NCI-H345 treated with DMSO at 0.1 percent for 48 hours (cell line): ENCODE measurements around the gene EDC3.
"Not testable (repeated sequence)": the region's sequence is repeated elsewhere in the genome, so short reads cannot be mapped to it uniquely, and the experiment has no call there.

ENCODE experiments used
- DNase-seq: peaks from one replicate; lab custom pipeline; 2025; ENCODE audit not compliant: unreplicated experiment; lab: John Stamatoyannopoulos, UW

EDC3 gene

DNA sequence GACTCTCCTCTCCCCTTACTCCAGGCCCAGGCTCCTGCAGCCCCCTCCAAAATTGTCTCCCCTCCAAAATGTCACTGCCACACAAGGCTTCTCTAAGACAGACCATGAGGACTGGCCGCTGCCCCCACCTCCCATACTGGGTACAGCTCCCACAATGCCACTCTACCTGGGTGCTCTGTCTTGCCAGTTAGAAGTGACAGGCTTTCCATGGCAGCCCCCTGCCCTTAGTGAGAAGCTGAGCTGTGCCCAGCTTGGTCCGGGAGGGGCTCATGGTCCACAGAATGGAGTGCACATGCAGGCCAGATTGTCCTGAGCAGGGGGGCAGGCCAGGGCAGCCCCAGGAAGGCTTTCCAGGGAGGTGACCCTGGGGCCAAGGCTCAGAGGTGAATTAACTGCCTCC lies 83.1 kb downstream of the EDC3 start:
- DNase-seq: no peak

DNA sequence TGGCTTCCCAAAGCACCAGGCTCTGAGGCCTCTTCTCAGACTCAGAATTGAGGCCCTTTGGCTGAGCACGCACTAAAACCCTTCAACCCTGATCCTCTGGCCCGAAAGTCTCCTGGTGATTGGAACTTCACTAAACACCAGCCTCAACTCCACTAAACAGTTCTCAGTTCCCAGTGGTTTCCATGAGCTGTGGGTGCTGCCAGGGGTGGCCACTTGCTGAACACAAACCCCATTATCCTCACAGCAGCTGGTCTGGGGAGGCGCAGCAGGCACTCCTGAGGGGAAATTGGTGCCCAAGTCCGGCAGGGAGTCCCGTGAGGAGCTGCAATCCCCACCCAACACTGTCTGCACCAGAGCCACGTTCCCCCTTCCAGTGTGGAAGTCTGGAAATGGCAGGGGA lies 84.0 kb downstream of the EDC3 start:
- DNase-seq: no peak

DNA sequence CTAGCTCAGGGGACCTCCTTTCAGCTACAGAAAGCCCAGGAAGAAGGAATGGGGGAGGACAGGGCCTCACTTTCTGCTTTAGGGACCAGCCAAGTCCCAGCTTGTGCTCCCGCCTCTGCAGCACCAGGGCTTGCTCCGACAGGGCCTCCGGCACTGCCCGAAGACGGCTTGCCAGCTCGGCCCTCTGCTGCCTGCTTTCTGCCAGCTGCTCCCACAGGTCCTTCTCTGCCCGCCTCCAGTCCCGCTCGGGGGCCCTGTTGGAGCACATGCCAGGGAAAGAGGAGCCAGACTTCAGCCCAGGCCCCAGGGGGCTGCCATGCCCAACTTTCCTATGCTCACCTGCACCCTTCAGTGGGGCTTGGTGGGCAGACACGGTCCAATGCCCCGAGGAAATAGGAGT lies 84.5 kb downstream of the EDC3 start:
- no peak for DNase-seq

DNA sequence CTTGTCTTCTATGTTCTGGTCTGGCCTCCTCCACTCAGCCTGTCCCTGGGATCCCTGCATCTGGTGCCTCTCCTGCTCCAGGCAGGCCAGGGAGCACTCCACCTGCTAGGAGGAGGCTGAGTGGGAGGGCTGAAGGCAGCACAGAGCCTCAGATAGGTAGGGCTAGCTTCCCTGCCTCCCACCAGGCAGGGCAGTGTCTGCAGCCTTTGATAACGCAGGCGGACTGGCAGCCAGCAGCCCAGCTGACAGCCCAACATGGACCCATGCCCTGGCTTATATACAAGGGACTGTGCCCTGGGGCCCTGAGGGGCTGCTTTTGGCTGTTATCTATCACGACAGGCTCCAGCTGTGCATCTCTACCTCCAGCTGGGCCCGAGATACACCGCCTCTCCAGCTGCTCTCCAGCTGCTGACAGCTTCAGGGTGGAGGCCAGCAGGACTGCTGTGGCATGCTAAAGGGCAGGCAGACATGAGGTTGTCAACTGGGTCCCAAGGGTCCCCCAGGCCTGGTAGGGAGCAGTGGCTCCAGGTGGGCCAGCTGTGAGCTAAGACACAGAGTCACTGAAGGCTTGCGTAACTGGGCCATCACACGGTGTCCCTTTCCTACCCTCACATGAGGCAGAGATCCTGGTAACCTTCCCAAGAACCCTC lies 85.4 kb downstream of the EDC3 start:
- no peak for DNase-seq

DNA sequence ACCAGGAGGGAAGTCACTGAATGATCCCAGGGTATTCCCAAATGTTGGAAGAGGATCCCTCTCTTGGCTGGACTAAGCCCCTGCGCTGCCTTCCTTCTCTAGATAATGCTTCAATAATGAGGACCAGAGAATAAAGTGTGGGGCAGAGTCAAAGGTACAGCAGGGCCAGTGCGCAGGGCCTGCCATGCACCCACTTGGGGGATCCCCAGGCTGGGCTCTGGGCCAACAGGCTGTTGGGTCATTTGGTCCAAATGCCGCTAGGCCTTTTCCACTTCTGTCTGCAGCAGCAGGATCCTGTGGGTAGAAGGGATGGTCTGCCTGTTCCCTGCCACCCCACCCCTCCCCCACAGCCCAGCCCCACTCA lies 85.9 kb downstream of the EDC3 start:
- no peak for DNase-seq

DNA sequence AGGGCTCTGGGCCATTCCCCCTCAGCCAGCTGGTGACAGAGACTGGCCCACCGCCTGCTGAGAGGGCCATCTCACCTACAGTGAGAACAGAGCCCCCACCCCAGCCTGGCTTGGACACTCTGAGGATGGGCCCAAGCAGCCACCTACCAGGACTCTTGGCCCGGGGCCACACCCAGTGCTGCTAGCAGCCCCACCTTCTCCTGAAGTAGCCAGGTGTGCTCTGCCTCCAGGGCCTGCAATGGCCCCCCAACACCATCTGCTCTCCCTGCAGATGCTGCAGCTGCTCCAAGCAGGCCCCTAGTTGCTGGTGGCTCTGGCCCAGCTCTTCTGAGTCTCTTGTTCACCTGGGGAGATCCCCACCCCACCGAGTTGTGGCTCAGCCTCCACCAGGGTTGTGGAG lies 87.0 kb downstream of the EDC3 start:
- DNase-seq: no peak

DNA sequence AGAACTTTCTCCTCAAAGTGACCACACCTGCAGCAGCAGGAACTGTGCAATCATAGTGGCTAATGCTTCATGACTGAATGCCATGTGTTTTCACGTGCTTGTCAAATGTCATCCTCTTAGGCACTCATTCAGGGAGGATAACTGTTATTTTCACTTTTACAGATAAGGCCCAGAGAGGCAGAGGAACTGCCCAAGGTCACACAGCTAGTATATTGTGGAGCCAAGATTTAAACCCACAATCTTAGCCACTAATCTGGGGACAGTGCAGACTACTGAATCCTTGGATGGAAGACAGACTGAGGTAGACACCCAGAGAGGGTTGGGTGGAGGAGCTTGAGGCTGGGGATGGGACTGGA lies 90.1 kb downstream of the EDC3 start:
- no peak for DNase-seq

DNA sequence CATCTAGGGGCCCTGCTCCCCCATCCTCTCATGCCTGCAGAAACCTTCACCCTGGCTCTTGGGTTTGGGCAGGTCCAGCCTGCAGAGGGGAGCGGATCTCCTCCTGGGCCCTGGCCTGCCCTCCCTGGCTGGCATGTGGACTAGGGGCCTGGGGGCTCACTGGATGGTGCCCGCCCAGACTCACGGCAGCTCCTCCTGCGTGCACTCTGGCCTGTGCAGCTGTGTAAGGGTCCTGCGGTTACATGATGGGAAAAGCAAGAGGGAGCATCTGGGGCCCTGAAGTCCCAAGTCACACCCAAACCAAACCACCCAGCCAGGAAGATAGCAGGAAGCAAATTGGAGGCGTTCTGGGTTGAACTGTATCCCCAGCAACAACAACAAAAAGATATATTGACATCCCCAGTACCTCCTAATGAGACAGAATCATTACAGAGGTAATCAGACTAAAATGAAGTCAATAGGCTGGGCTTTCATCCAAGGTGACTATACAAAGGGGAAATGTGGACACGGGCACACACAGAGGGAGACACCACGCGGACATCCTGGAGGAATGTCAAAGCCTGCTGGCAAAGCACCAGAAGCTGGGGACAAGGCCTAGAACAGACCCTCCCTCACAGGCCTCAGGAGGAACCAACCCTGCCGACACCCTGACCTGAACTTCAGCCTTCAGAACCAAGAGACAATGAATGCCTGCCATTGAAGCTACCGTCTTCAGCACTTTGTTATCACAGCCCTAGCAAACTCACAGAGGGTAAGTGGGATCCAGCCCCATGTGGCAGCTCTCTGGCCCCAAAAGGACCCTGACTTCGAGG lies 90.6 kb downstream of the EDC3 start:
- DNase-seq: no peak

DNA sequence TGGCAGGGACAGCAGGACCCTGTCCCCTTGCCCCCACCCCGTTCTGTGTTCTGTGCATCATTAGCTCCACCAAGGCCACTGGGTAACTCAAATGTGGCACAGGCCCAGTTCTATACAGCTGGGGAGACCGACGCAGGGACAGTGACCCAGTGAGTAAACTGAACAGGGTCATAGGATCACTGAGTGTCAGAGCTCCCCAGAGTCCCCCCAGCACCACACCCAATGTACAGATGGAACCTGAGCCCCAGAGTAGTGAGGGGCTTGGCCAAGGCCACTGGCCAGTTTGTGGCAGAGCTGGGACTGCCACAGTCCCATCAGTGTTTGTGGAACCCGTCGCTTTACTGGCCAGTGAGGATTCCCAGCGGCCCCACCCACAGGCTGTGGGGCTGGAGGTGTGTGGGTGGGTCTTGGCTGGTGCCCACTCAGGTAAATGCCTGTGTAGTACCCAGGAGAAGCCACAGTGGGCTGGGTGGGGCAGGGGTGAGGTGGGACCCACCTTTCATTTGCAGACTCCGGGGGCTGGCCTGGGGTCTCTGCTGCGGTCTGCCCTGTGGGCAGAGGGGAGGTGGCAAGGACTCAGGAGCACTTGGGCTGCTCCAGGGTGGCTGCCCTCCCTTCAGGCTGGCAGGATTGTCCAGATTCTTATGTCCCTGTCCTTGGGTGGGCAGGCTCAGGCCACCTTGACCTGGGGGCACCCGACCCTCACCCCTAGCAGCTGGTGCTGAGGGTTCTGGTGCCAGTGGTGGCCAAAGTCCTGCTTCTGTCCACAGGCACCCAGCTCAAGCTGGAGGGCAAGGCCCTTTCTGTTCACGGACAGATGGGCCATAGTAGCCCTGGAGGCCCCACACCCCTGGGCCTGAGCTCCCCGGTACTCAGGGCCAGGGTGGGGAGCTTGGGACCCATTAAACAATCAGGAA lies 91.8 kb downstream of the EDC3 start:
- DNase-seq: no peak

DNA sequence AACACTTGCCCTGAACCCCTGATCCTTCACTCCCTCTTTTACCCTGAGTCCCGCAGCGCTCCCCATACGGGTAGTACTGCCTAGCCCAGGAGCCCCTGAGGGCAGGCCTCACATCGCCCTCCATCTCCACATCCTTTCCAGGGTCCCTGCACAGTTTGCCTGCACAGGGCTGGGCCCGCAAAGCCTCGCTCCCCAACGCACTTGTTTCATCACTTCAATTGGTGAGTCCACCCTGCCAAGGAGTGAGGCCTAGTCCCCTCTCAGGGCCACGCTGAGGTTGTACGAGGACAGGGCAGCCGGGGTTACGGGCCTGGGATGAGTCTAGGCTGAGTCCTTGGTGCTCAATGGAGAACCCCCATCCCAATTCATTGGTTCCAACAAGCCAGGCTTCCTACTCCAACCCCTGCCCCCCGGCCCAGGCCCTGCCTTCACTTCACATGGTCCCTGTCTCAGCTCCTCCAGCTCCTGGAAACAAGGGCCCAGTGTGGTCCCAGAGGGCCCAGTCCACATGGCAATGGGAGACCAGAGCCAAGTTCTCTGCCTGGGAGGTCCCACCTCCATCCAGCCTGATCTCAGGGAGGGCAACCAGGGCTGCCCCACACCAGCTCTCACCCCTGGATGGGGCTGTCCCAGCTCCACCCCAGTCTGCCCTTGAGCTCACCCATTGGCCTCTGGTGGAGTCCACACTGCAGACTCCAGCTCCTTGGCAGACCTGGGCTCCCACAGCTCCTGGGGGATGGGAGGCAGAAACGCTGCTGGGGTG lies 92.6 kb downstream of the EDC3 start:
- no peak for DNase-seq

DNA sequence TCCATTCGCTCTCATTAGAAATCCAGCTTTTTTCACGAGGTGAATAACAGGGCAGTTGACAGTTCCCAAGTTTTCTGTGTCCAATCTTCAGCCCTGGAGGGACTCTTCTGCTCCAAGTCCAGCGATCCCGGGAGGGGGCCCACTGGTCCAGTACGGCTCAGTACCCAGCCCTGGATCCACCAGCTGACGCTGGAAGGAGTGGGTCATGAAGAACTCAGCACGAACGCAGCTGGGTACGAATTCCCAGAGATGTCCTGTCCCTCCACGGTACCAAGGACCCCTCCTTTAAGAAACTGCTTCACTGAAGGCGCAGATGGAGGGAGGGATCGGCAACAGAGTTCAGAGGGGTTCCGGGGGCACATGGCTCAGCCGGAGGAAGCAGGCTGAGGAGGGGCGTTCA lies 96.7 kb downstream of the EDC3 start:
- no peak for DNase-seq

DNA sequence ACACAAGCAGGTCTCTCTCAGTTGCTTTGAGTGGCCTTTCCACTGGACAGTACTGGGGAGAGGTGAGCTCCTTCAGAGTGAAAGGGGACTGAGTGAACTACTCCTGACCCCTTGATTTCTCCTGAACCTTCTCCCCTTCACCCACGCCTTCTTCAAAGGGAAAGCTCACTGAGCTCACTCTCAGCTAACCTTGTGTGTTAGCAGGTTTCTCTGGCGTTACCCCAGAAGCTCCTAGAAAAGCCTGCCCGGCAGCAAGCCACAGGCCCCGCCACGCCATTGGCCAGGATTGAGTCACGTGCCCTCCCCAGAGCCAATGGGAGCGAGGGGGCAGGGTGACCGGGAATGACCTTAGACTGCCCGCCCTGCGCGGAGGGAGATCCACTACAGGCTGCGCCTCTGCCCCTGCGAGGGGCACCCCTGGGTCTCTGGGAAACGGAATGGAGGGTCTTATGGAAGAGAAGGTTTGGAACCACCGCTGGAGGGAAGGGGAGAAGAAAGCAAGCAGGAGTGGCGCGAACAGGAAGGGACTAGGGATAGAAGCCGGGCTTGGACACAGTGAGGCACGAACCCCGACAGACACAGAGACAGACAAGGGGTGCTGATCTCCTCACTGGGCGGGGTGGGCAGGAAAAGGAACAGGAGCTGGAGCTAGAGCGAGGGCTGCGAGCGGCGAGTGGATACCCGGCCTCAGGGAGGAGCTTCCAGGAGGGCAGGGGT lies 97.5 kb downstream of the EDC3 start:
- DNase-seq: peak; percentile 67

DNA sequence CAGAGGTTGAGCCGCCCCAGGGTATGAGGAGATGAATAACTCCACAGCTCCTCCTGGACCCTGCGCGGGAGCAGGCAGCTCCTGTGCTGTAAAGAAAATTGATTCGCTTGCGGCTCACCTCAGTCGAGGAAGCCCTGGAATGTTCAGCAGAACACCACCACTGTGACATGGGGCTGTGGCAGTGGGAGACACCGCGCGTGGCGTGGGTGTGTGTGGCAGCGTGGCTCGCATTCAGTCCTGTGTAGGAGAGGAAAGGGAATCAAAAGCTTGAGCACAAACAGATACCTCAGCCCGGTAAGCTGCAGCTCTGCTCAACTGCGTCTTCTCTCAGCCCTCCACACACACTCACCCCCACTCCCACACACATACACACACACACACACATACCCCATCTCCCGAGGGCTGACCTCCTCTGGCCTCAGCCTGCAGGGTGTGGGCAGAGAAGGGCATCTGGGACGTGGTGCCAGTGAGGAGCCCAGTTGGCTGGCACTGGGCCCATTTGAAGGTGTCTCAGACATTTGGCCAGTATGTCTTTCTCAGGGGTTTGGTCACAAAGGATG lies 98.6 kb downstream of the EDC3 start:
- not testable (repeated sequence) for DNase-seq

DNA sequence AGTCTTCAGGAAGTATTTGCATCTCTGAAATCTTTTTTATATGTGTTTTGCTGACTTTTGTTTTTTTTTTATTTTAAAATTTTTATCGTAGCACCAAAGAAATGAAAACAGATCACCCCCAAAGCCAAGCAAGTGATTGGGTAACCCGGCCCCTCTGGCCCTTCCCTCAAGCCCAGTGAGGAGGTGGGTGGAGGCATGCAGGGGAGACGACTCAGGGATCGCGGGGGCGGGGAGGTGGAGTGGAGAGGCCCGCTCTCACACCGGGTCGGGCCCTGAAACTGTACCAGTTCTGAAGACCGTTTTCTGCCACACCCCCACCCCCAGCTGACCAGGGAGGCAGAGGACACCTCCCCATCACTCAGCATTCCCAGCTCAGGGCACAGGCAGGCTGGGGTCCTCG lies 99.1 kb downstream of the EDC3 start:
- DNase-seq: not testable (repeated sequence)

DNA sequence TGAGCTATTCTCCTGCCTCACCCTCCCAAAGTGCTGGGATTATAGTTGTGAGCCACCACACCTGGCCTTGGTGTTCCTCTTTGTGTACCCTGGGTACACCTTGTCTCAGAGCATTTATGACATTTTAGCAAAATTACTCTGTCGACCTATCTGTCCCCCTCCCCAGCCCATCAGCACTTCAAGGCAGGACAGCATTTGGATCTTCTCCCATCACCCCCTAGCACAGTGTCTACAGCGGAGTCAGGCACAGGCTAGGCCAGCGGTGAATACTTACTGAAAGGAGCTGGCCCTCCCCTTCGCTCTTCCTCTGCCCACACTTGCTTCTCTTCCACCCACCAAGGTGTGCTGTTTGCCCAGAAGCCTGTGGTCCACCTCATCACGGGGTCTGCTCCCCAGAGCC lies 100.6 kb downstream of the EDC3 start:
- no peak for DNase-seq

DNA sequence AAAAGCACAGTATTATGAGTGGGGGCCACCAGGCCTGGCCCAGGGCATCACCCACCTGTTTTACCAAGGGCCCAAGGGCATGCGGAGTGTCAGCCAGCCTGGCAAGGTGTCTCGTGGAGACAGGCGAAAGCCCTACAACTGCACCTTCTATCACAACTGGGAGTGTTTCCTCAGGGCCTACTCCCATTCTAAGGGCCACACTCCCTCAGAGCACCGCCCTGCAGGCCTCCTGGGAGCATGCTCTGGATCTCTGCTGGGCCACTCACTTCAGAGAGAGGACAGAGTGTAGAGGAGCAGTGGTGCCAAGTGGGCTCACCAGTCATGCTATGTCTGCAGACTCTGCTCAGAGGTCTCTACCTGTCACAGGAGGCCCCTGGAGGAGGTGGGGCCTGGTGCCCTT lies 101.4 kb downstream of the EDC3 start:
- no peak for DNase-seq

DNA sequence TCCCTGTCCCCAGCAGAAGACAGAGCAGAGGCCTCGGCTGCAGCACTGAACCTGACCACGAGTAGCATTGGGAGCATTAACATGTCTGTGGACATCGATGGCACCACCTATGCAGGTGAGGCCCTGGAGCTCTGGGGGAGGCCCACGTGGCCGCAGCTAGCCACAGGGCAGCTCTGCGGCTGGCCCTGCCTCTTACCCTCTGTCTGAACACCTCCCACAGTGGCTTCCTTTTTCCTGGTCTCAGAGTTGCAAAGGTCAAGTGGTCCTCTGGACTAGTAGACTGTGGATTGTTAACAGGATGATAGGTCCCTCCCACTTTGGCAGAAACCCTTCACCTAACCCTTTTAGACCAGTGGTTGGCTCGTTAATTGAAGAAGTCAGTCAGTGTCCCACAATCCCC lies 102.7 kb downstream of the EDC3 start:
- no peak for DNase-seq

DNA sequence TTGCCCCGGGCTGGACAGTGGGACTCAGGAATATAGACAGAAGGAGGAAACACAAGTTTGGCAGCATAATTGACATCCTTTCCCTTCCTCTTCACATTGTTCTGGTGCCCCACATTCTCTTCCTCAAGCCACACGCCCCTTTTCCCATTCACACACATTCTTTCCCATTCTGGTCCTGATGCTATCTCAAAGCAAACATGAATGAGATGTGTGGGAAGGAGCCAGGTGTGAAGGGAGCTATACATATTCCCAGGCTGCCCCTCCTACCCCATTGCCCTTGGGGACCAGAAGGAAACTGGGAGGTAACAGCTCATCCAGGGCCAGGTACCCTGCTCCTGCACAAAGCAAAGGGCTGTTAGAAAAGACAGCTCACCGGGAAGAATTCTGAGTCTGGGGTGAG lies 103.6 kb downstream of the EDC3 start:
- DNase-seq: no peak

DNA sequence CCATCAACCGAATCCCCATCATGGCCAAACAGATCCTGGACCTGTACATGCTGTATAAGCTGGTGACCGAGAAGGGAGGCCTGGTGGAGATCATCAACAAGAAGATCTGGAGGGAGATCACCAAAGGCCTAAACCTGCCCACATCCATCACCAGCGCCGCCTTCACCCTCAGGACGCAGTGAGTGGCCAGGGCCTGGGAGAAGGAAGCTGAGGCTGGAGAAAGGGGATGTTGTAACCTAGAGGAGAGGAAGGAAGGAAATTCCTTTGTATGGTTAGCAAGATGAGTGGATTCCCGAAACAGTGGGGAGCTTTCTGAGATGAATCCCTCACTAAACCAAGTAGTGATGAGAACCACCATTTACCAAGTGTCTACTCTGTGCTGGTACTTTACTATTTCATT lies 106.0 kb downstream of the EDC3 start:
- DNase-seq: no peak

DNA sequence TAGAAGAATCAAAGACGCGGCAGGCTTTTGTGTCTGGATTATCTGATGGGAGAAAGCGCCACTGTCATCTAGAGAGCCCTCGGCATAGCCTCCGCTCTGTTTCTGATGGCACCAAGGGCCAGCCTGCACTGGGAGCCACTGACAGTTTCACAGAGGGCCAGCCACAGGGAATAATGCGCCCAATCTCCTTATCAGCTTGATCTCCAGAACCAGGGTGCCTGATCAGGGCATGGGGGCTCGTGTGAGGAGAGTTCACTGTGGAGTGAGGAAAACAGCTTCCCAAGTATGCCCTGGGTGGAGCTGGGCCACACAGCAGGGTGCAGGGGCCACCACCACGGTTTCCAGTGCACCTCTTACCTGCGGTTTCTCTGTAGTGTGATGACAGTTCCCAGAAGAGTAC lies 110.0 kb downstream of the EDC3 start:
- DNase-seq: no peak
